Choroid plexus epithelial cell (primary cell): Measurements from ENCODE around the gene IMMP2L.

Experiments used
- DNase-seq: peaks from one replicate; pipeline ENCODE4 v3.0.0-alpha.2; 2010; ENCODE audit warnings: low read depth
- H3K4me3 ChIP-seq: 2 replicates; pipeline ENCODE4 v1.5.1; 2011; ENCODE audit warnings: low read depth, mild to moderate bottlenecking, control low read depth, low read length, moderate library complexity
- CTCF ChIP-seq: conservative IDR thresholded peaks from 2 replicates; pipeline ENCODE4 v1.5.1; 2011; ENCODE audit warnings: low read depth, mild to moderate bottlenecking, control low read depth, inconsistent platforms, low read length, moderate library complexity

IMMP2L gene

DNA sequence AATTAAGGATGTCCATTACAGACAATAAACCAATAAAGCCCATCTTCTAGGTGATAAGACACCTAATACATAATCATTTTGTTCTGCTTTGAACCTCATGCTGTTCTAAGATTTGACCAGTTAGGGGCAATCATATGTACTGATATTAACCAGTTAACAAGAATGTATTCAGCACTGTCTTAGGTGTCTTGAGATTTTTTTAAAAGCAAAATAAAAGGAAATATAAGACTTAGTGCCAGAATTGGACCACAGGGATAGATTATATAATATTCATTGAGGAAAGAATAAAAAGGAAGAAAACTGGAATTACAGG lies 32.0 kb downstream of the IMMP2L start:
- H3K4me3 ChIP-seq, result no peak overlapping the region
- TF ChIP-seq CTCF, result no peak
- no peak for DNase-seq

DNA sequence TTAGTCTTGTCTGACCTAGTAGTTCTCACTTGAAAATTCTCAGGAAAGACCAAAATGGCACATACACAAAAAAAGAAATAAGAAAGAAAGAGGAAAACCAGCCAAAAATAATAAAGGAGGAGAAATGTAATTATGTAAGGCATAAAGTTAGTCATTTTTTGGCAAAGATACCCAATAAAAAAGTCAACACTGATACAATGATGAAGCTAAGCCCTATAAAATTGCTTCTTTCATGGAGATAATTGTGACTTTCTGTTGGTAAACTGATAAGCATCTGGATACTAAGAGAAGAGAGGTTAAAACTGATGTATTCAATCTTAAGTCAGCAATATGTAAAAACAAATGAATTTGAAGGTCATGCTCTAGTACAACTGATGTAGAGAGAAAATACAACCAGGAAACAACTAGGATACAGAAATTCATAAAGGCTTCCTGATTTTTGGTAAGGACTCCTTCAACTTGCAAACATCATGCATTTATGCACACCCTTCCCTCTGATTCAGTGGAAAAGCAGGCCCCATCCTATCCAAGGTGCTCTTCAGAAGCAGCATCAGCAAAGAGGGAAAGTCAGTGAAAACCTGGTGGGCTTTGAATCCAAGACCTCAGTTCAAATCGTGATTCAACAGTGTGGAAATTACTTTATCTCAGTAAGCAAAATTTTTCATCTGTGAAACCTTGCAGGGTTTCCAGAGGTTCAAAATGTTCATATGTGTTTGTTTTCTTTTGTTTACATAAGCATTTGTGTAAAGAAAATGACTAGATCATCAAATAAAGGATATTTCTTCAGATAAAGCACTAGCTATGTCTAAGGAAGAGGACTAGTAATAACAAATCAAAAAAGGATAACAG lies 32.6 kb downstream of the IMMP2L start:
- no peak for DNase-seq
- H3K4me3 ChIP-seq, result no peak overlapping the region
- TF ChIP-seq CTCF, result no peak

- no peak overlapping the region for H3K4me3 ChIP-seq
- TF ChIP-seq CTCF, result no peak
- DNase-seq, result no peak
These were observed 34.0 kb downstream of the IMMP2L start for GRCh38 chr7:111528331-111528730.

DNA sequence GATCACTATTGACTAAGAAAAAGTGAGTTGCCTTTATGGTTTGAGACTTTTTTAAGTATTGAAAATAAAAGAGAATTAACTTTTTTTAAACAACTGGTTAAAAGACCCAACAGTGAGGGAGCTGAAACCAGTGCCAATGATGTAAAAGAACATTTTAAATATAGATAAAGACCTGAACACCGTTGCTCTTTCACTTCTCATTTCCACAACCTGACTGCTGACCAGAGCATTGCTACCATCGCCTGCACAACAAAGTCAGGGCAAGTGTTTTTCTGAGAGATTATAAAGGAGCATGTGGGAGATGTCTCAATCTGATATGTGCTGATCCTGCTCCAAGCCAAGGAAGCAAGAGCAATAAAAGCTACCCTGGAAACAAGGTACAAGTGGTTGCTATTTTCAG lies 34.7 kb downstream of the IMMP2L start:
- no peak for TF ChIP-seq CTCF
- DNase-seq, result no peak
- no peak overlapping the region for H3K4me3 ChIP-seq

GRCh38 chr7:111525100-111525499 lies 37.2 kb downstream of the IMMP2L start:
- TF ChIP-seq CTCF, result no peak
- no peak for DNase-seq

GRCh38 chr7:111521660-111522059 lies 40.6 kb downstream of the IMMP2L start:
- DNase-seq, result no peak
- no peak for TF ChIP-seq CTCF

More at GRCh38 chr7:111525100-111525499, 37.2 kb downstream of the IMMP2L start:
- H3K4me3 ChIP-seq, result no peak overlapping the region

DNA sequence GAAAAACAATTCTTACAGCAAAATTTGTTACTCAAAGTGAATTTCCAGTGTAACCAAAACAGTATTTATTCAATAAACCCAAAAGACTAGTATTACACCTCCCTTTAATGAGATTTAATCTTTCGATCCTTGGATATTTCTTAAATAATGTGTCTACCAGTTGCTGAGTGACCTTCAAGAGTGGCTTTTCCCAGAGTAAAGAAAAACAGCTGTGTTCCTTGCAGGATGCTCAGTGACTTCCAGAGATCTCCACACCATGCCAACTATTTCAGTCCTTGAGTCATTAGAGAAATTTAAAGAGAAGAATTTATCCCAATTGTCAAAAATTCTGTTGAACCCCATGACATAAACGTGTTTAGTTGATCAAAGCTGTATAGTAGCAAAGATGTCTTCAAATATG lies 44.0 kb downstream of the IMMP2L start:
- H3K4me3 ChIP-seq, result no peak overlapping the region

More at GRCh38 chr7:111521660-111522059, 40.6 kb downstream of the IMMP2L start:
- no peak overlapping the region for H3K4me3 ChIP-seq

More for the DNA sequence above, 44.0 kb downstream of the IMMP2L start:
- DNase-seq, result no peak
- no peak for TF ChIP-seq CTCF
